ENCODE results near the gene CNGA4.

CNGA4 gene

DNA sequence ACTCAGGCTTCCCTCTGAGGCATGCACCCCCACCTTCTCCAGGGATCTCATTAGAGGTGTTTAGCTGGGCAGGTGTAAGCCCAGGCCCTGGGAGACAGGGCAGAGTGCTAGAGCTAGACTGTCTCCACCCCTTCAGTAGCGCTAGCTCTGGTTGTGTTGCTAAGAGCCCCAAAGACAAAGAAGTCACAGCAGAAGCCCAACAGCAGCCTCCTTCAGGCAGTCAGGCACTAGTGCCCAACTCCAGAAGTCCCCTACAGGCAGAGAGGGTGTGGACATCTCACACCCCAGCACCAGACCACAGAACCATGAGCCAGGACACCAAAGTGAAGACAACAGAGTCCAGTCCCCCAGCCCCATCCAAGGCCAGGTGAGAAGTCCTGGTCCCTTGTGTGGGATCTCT is at the start of gene CNGA4:
CNGA4 (plus strand) TSS at position 188 of the 400 bp plus-strand sequence; CDS start at position 306, 118 bp downstream.
- Mint-ChIP-seq H3K27ac (no peak within 1 kb of the TSS), H3K4me1 (ENCODE audit: low read depth) (peaks cover 8% of the 10 kb centered on the region), H3K9me3 (no peaks in the 10 kb centered on the region), H3K36me3 (ENCODE audit: low read depth) (no peaks in the 10 kb centered on the region), H3K27me3 (peaks cover 9% of the 10 kb centered on the region), H3K4me3 (no peak within 1 kb of the TSS)

DNA sequence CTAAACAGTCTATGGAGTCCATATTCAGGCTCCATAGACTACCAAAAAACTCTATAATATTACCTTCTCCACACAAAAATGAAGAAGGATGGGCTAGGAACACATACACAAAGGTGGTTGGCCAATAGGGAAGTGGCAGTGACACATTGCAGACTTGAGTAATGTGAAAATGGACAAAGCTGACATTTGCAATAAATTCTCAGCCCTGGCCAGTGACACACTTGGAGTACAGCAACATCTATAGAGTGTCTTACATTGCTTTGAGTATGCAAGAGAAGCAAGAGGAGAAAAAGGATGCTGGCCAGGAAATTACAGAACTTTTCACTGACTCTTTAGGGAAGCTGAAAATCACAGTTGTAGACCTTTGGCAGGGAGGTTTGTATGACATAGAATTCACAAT is 47.1 kb upstream of the CNGA4 start:
- Mint-ChIP-seq H3K4me3 (no peak overlapping the region), H3K36me3 (ENCODE audit: low read depth) (no peaks in the 10 kb centered on the region), H3K27ac (no peak overlapping the region), H3K9me3 (no peaks in the 10 kb centered on the region), H3K4me1 (ENCODE audit: low read depth) (peaks cover 29% of the 10 kb centered on the region), H3K27me3 (no peaks in the 10 kb centered on the region)

DNA sequence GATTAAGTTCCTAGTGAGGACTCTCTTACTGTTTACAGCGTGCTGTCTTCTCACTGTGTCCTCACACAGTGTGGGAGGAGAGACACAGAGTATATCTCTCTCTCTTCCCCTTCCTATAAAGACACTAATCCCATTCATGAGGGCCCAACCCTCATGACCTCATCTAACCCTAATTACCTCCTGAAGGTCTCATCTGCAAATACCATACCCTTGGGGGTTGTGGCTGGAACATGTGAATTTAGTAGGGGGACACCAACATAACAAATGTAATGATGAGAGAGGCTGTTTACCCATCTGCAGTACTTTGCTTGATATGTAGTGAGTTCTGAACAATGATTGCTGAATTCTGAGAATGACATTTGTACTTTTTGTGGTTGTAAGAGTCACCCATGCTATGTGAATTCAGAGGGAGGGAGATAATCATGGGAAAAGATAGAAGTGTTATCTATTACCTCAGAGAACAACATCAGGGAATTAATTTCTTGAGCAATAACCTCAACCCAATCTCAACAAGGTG is 44.8 kb upstream of the CNGA4 start:
- H3K4me3 Mint-ChIP-seq = no peak overlapping the region
- H3K4me1 Mint-ChIP-seq (ENCODE audit: low read depth) = peaks cover 46% of the 10 kb centered on the region
- H3K27me3 Mint-ChIP-seq = no peaks in the 10 kb centered on the region
- no peaks in the 10 kb centered on the region for H3K36me3 Mint-ChIP-seq (ENCODE audit: low read depth)
- no peak overlapping the region for H3K27ac Mint-ChIP-seq
- no peaks in the 10 kb centered on the region for H3K9me3 Mint-ChIP-seq

DNA sequence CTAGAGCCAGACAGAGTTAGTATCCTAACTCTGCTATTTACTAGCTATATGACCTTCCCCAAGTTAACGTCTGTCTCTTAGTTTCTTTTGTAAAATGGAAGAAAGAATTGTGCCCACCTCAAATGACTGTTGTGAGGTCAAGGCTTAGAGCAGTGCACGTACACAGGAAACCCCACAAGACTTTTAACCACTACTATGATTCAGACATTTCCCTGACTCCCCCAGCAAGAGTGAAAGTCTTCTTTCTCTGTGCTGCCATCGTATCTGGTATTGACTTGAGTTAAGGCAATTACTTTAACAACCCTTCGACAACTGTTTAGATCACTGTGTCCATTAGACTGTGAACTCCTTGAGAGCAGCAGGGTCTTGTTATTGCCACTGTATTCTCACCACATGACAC is 42.5 kb upstream of the CNGA4 start:
- H3K27me3 Mint-ChIP-seq = no peaks in the 10 kb centered on the region
- peak overlapping the region; percentile 78 for H3K27ac Mint-ChIP-seq
- peaks cover 55% of the 10 kb centered on the region for H3K4me1 Mint-ChIP-seq (ENCODE audit: low read depth)
- no peaks in the 10 kb centered on the region for H3K9me3 Mint-ChIP-seq
- no peaks in the 10 kb centered on the region for H3K36me3 Mint-ChIP-seq (ENCODE audit: low read depth)
- H3K4me3 Mint-ChIP-seq = peak overlapping the region; percentile 41

GRCh38 chr11:6197466-6198200 is 41.3 kb upstream of the CNGA4 start:
- Mint-ChIP-seq H3K4me1 (ENCODE audit: low read depth) (peaks cover 66% of the 10 kb centered on the region), H3K36me3 (ENCODE audit: low read depth) (peaks cover 2% of the 10 kb centered on the region), H3K27me3 (no peaks in the 10 kb centered on the region), H3K4me3 (no peak overlapping the region), H3K9me3 (no peaks in the 10 kb centered on the region), H3K27ac (no peak overlapping the region)

- Mint-ChIP-seq H3K36me3 (ENCODE audit: low read depth) (peaks cover 12% of the 10 kb centered on the region), H3K27ac (no peak within 1 kb of the TSS), H3K9me3 (no peaks in the 10 kb centered on the region), H3K4me1 (ENCODE audit: low read depth) (peaks cover 72% of the 10 kb centered on the region), H3K27me3 (no peaks in the 10 kb centered on the region), H3K4me3 (no peak within 1 kb of the TSS)
Observed at GRCh38 chr11:6199174-6199810, 39.6 kb upstream of the CNGA4 start, which contains the start of gene OR52W1. Gene OR52W1, plus strand, starts transcription at chr11:6199224. Its CDS starts 0 bp downstream, at chr11:6199224.

DNA sequence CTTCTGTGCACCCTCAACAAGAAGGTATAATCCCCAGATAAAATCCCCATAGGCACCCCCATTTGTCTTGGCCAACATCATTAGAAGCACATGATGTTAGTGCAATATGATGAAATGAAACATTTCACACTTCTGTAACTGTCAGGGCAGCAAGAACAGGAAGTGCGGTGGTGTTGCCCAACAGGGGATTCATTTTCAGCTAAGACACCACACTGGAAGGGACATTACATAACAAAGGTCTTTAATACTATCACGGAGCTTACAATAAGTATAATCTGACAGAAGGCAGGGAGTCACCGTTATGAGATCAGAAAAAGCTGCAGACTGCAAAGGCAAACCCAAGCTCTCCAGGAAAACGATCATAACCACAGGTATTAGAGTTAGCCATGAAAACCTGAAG is 37.9 kb upstream of the CNGA4 start:
- H3K36me3 Mint-ChIP-seq (ENCODE audit: low read depth) = peaks cover 17% of the 10 kb centered on the region
- H3K4me3 Mint-ChIP-seq = no peak overlapping the region
- H3K27ac Mint-ChIP-seq = peak overlapping the region; percentile 42
- H3K9me3 Mint-ChIP-seq = no peaks in the 10 kb centered on the region
- H3K4me1 Mint-ChIP-seq (ENCODE audit: low read depth) = peaks cover 64% of the 10 kb centered on the region
- H3K27me3 Mint-ChIP-seq = no peaks in the 10 kb centered on the region

DNA sequence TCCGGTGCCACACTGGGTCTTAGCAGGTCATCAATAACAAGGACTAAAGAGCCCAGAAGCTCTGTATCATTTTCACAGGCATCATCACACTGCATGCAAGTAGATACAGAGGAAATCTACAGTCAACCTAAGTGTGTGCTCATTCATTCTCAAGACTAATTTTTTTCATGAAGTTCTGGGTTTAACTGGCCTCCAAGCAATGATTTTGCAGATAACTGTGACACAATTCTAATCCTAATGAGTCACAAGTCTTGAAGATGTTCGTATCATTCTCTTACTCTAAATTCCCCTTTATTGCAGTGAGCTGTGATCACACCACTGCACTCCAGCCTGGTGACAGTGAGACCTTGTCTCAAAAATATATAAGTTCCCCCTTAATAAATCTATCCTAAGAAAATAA is 37.4 kb upstream of the CNGA4 start:
- Mint-ChIP-seq H3K4me1 (ENCODE audit: low read depth) (peaks cover 59% of the 10 kb centered on the region), H3K4me3 (no peak overlapping the region), H3K27ac (peak overlapping the region; percentile 42), H3K9me3 (no peaks in the 10 kb centered on the region), H3K27me3 (no peaks in the 10 kb centered on the region), H3K36me3 (ENCODE audit: low read depth) (peaks cover 17% of the 10 kb centered on the region)

GRCh38 chr11:6202041-6202440 is 36.8 kb upstream of the CNGA4 start:
- H3K27ac Mint-ChIP-seq = no peak overlapping the region
- H3K4me1 Mint-ChIP-seq (ENCODE audit: low read depth) = peaks cover 53% of the 10 kb centered on the region
- no peaks in the 10 kb centered on the region for H3K27me3 Mint-ChIP-seq
- H3K9me3 Mint-ChIP-seq = no peaks in the 10 kb centered on the region
- peaks cover 17% of the 10 kb centered on the region for H3K36me3 Mint-ChIP-seq (ENCODE audit: low read depth)
- no peak overlapping the region for H3K4me3 Mint-ChIP-seq

DNA sequence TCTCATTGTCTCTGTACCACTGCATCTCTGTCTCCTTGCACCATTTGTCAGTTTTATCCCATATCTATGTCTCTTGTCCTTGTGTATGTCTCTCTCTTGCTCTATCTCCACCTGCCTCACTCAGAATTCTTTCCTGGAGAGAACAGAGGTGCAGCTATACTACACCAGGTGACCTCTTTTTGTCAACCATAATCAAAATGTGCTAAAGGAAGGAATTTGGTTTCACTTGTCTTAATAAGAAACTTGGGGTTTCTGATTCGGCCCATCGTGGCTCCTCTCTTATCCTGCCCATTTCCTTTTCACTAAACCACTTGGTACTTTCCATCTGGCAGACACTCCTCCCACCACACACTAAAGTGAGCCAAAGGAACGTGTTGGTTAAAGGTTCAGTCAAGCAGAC is 35.6 kb upstream of the CNGA4 start:
- no peak overlapping the region for H3K4me3 Mint-ChIP-seq
- H3K4me1 Mint-ChIP-seq (ENCODE audit: low read depth) = peaks cover 40% of the 10 kb centered on the region

DNA sequence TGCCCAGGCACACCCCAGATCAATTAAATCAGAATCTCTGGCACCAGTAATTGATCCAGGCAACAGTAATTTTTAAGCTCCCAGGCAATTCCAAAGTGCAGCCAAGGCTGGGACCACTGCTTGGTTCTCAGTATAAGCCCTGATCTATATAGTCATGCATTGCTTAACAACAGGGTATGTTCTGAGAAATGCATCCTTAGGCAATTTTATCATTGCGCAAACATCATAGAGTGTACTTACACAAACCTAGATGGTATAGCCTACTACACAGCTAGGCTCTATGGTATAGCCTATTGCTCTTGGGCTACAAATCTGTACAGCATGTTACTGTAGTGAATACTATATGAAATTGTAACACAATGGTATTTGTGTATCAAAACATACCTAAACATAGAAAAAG is 34.2 kb upstream of the CNGA4 start:
- H3K36me3 Mint-ChIP-seq (ENCODE audit: low read depth) = peaks cover 23% of the 10 kb centered on the region
- H3K27ac Mint-ChIP-seq = no peak overlapping the region
- no peaks in the 10 kb centered on the region for H3K9me3 Mint-ChIP-seq
- H3K4me3 Mint-ChIP-seq = no peak overlapping the region
- no peaks in the 10 kb centered on the region for H3K27me3 Mint-ChIP-seq
- H3K4me1 Mint-ChIP-seq (ENCODE audit: low read depth) = peaks cover 40% of the 10 kb centered on the region

More for the DNA sequence above, 35.6 kb upstream of the CNGA4 start:
- Mint-ChIP-seq H3K27ac (no peak overlapping the region), H3K9me3 (no peaks in the 10 kb centered on the region), H3K27me3 (no peaks in the 10 kb centered on the region), H3K36me3 (ENCODE audit: low read depth) (peaks cover 17% of the 10 kb centered on the region)

- Mint-ChIP-seq H3K27ac (no peak within 1 kb of the TSS), H3K4me3 (no peak within 1 kb of the TSS), H3K4me1 (ENCODE audit: low read depth) (peaks cover 40% of the 10 kb centered on the region), H3K27me3 (no peaks in the 10 kb centered on the region), H3K9me3 (no peaks in the 10 kb centered on the region), H3K36me3 (ENCODE audit: low read depth) (peaks cover 23% of the 10 kb centered on the region)
Observed at GRCh38 chr11:6205366-6205765, 33.5 kb upstream of the CNGA4 start, which contains the start of gene C11orf42. Gene C11orf42, plus strand, starts transcription at chr11:6205557. Its CDS starts 59 bp downstream, at chr11:6205616.

DNA sequence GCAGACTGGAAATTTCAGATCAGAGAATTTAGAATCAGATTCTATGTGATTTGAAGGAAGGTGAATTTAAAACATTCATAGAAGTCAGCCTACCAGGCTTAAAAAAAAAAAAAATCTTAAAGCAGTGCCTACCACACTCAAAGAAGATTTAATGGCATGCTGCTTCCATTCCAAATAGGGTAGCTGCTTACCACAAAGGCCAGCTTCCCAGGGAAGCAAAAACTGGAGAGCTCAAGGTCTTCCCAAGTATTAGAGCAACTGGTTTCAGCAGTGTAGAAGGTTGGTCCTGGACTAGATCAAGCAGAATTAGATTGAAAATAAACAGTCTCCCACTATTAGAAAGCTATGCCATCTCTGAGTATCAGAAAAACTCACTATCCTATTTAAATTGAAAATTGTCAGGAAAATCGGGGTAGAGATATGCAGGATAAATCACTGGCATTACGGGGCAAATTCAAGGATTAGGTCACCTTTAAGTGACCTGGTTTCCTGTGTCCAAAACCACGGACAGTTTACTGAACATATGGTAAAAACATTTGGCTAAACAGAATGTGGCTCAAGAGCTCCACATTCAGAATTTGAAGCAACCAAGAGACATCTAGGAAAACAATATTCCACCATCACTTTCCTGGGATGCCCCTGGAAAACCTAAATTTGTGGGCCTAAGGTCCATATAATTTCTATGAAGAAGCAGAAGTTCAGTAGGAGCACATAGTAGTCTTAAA is 32.3 kb upstream of the CNGA4 start:
- H3K9me3 Mint-ChIP-seq = no peaks in the 10 kb centered on the region
- H3K4me1 Mint-ChIP-seq (ENCODE audit: low read depth) = peaks cover 28% of the 10 kb centered on the region
- no peak overlapping the region for H3K4me3 Mint-ChIP-seq
- peaks cover 27% of the 10 kb centered on the region for H3K36me3 Mint-ChIP-seq (ENCODE audit: low read depth)
- no peaks in the 10 kb centered on the region for H3K27me3 Mint-ChIP-seq
- no peak overlapping the region for H3K27ac Mint-ChIP-seq

GRCh38 chr11:6209801-6210200 is 29.1 kb upstream of the CNGA4 start:
- Mint-ChIP-seq H3K27ac (no peak overlapping the region), H3K9me3 (no peaks in the 10 kb centered on the region), H3K4me1 (ENCODE audit: low read depth) (no peaks in the 10 kb centered on the region), H3K36me3 (ENCODE audit: low read depth) (peaks cover 13% of the 10 kb centered on the region), H3K4me3 (no peak overlapping the region), H3K27me3 (no peaks in the 10 kb centered on the region)
